ENCODE results near the gene GPD1L.

The GPD1L gene

GRCh38 chr3:32138545-32139104 is 32.2 kb downstream of the GPD1L start:
- H3K79me1 ChIP-seq (ENCODE audit: low read depth, low read length), result no peaks in the 10 kb centered on the region
- no peak overlapping the region for H4K91ac ChIP-seq (ENCODE audit: low read depth, low read length, poor library complexity)
- no peak overlapping the region for H2BK15ac ChIP-seq (ENCODE audit: low read length)
- H2AK5ac ChIP-seq (ENCODE audit: low read depth, low read length), result no peak overlapping the region
- H3K4me1 ChIP-seq (ENCODE audit: control insufficient read depth in 2 of 2, insufficient read depth in 1 of 2, low read depth in 1 of 2, low read length in 2 of 2), result peaks cover 0 to 8% of the 10 kb centered on the region in 2 donors
- no CpG with 5 or more reads among the region's 8 CpGs for WGBS, 2 donors (ENCODE audit: extremely low coverage in 2 of 2, insufficient read length in 2 of 2, insufficient replicate concordance in 1 of 2)
- H3K4ac ChIP-seq (ENCODE audit: low read length), result no peak overlapping the region
- no peak overlapping the region for H2BK5ac ChIP-seq (ENCODE audit: low read length)
- H3K18ac ChIP-seq (ENCODE audit: low read length), result no peak overlapping the region
- no peaks in the 10 kb centered on the region for H3K36me3 ChIP-seq (replicated peaks in 1 of 2; ENCODE audit: control insufficient read depth in 2 of 2, insufficient read depth in 2 of 2, low read length in 2 of 2)
- H3K9ac ChIP-seq (ENCODE audit: low read depth, low read length, poor library complexity), result no peak overlapping the region
- no peak overlapping the region for H2AFZ ChIP-seq (ENCODE audit: low read length)
- DNase-seq (ENCODE audit: low spot score), result no peak
- no peak overlapping the region for H2BK120ac ChIP-seq (ENCODE audit: low read depth, low read length)
- H3K27ac ChIP-seq (replicated peaks; ENCODE audit: low read length), result no peak overlapping the region
- H4K8ac ChIP-seq (ENCODE audit: low read depth, low read length), result no peak overlapping the region
- no peak overlapping the region for H3K4me3 ChIP-seq (ENCODE audit: low read length in 2 of 2)
- no peaks in the 10 kb centered on the region for H3K9me3 ChIP-seq (replicated peaks in 1 of 2; ENCODE audit: control insufficient read depth in 2 of 2, insufficient read depth in 1 of 2, low read depth in 1 of 2, low read length in 2 of 2)
- peaks cover 0 to 11% (median 0%) of the 10 kb centered on the region in 3 experiments for H3K27me3 ChIP-seq (ENCODE audit: control insufficient read depth in 3 of 3, insufficient read depth in 3 of 3, low read depth in 1 of 3, low read length in 3 of 3)
- H2BK12ac ChIP-seq (ENCODE audit: low read length), result no peak overlapping the region
- H3K23ac ChIP-seq (ENCODE audit: low read depth, low read length, poor library complexity), result no peak overlapping the region
- H3K4me2 ChIP-seq (ENCODE audit: insufficient read depth, low read length, poor library complexity, severe bottlenecking), result no peak overlapping the region
- no peak overlapping the region for H3K14ac ChIP-seq (ENCODE audit: low read length)

GRCh38 chr3:32140943-32141342 is 34.5 kb downstream of the GPD1L start:
- H2AFZ ChIP-seq (ENCODE audit: low read length), result no peak overlapping the region
- no peaks in the 10 kb centered on the region for H3K36me3 ChIP-seq (replicated peaks in 1 of 2; ENCODE audit: control insufficient read depth in 2 of 2, insufficient read depth in 2 of 2, low read length in 2 of 2)
- no CpG with 5 or more reads among the region's 5 CpGs for whole genome bisulfite sequencing, 2 donors (ENCODE audit: extremely low coverage in 2 of 2, insufficient read length in 2 of 2, insufficient replicate concordance in 1 of 2)
- no peak overlapping the region for H3K14ac ChIP-seq (ENCODE audit: low read length)
- no peaks in the 10 kb centered on the region for H3K79me1 ChIP-seq (ENCODE audit: low read depth, low read length)
- no peak overlapping the region for H2BK120ac ChIP-seq (ENCODE audit: low read depth, low read length)
- no peak overlapping the region for H2BK12ac ChIP-seq (ENCODE audit: low read length)
- no peak overlapping the region for H3K4ac ChIP-seq (ENCODE audit: low read length)
- no peak overlapping the region for H3K23ac ChIP-seq (ENCODE audit: low read depth, low read length, poor library complexity)
- H2BK15ac ChIP-seq (ENCODE audit: low read length), result no peak overlapping the region
- H3K4me1 ChIP-seq (ENCODE audit: control insufficient read depth in 2 of 2, insufficient read depth in 1 of 2, low read depth in 1 of 2, low read length in 2 of 2), result peaks cover 0 to 8% of the 10 kb centered on the region in 2 donors
- H2AK5ac ChIP-seq (ENCODE audit: low read depth, low read length), result no peak overlapping the region
- no peak overlapping the region for H3K27ac ChIP-seq (replicated peaks; ENCODE audit: low read length)
- H3K18ac ChIP-seq (ENCODE audit: low read length), result no peak overlapping the region
- no peak overlapping the region for H2BK5ac ChIP-seq (ENCODE audit: low read length)
- H4K91ac ChIP-seq (ENCODE audit: low read depth, low read length, poor library complexity), result no peak overlapping the region
- no peak overlapping the region for H3K9ac ChIP-seq (ENCODE audit: low read depth, low read length, poor library complexity)
- H3K9me3 ChIP-seq (replicated peaks in 1 of 2; ENCODE audit: control insufficient read depth in 2 of 2, insufficient read depth in 1 of 2, low read depth in 1 of 2, low read length in 2 of 2), result no peaks in the 10 kb centered on the region
- no peak overlapping the region for H3K4me2 ChIP-seq (ENCODE audit: insufficient read depth, low read length, poor library complexity, severe bottlenecking)
- H4K8ac ChIP-seq (ENCODE audit: low read depth, low read length), result no peak overlapping the region
- no peak overlapping the region for H3K4me3 ChIP-seq (ENCODE audit: low read length in 2 of 2)
- peaks cover 0 to 7% (median 0%) of the 10 kb centered on the region in 3 experiments for H3K27me3 ChIP-seq (ENCODE audit: control insufficient read depth in 3 of 3, insufficient read depth in 3 of 3, low read depth in 1 of 3, low read length in 3 of 3)
- no peak for DNase-seq (ENCODE audit: low spot score)

- Histone ChIP-seq H3K27ac (replicated peaks; ENCODE audit: low read length) (no peak overlapping the region), H4K8ac (ENCODE audit: low read depth, low read length) (no peak overlapping the region), H2BK12ac (ENCODE audit: low read length) (no peak overlapping the region), H2BK5ac (ENCODE audit: low read length) (no peak overlapping the region), H3K9ac (ENCODE audit: low read depth, low read length, poor library complexity) (no peak overlapping the region), H3K23ac (ENCODE audit: low read depth, low read length, poor library complexity) (no peak overlapping the region), H3K14ac (ENCODE audit: low read length) (no peak overlapping the region), H3K4me2 (ENCODE audit: insufficient read depth, low read length, poor library complexity, severe bottlenecking) (no peak overlapping the region), H4K91ac (ENCODE audit: low read depth, low read length, poor library complexity) (no peak overlapping the region), H2BK15ac (ENCODE audit: low read length) (no peak overlapping the region), H3K18ac (ENCODE audit: low read length) (no peak overlapping the region), H3K4me1 (ENCODE audit: control insufficient read depth in 2 of 2, insufficient read depth in 1 of 2, low read depth in 1 of 2, low read length in 2 of 2) (no peaks in the 10 kb centered on the region), H2AK5ac (ENCODE audit: low read depth, low read length) (no peak overlapping the region), H3K27me3 (ENCODE audit: control insufficient read depth in 3 of 3, insufficient read depth in 3 of 3, low read depth in 1 of 3, low read length in 3 of 3) (peaks cover 0 to 3% (median 0%) of the 10 kb centered on the region in 3 experiments), H2AFZ (ENCODE audit: low read length) (peak overlapping the region; percentile 9), H3K79me1 (ENCODE audit: low read depth, low read length) (no peaks in the 10 kb centered on the region), H3K4me3 (ENCODE audit: low read length in 2 of 2) (no peak overlapping the region), H3K36me3 (replicated peaks in 1 of 2; ENCODE audit: control insufficient read depth in 2 of 2, insufficient read depth in 2 of 2, low read length in 2 of 2) (no peaks in the 10 kb centered on the region), H2BK120ac (ENCODE audit: low read depth, low read length) (no peak overlapping the region), H3K4ac (ENCODE audit: low read length) (no peak overlapping the region), H3K9me3 (replicated peaks in 1 of 2; ENCODE audit: control insufficient read depth in 2 of 2, insufficient read depth in 1 of 2, low read depth in 1 of 2, low read length in 2 of 2) (no peaks in the 10 kb centered on the region)
- WGBS, 2 donors (ENCODE audit: extremely low coverage in 2 of 2, insufficient read length in 2 of 2, insufficient replicate concordance in 1 of 2), result no CpG with 5 or more reads among the region's 11 CpGs
- peak; percentile 58 for DNase-seq (ENCODE audit: low spot score)
Measured at GRCh38 chr3:32143849-32144757, 37.7 kb downstream of the GPD1L start.

GRCh38 chr3:32146746-32147211 is 40.4 kb downstream of the GPD1L start:
- Histone ChIP-seq H3K4me1 (ENCODE audit: control insufficient read depth in 2 of 2, insufficient read depth in 1 of 2, low read depth in 1 of 2, low read length in 2 of 2) (no peaks in the 10 kb centered on the region), H3K27ac (replicated peaks; ENCODE audit: low read length) (no peak overlapping the region), H3K14ac (ENCODE audit: low read length) (no peak overlapping the region), H3K23ac (ENCODE audit: low read depth, low read length, poor library complexity) (no peak overlapping the region), H3K9me3 (replicated peaks in 1 of 2; ENCODE audit: control insufficient read depth in 2 of 2, insufficient read depth in 1 of 2, low read depth in 1 of 2, low read length in 2 of 2) (no peaks in the 10 kb centered on the region), H3K27me3 (ENCODE audit: control insufficient read depth in 3 of 3, insufficient read depth in 3 of 3, low read depth in 1 of 3, low read length in 3 of 3) (no peaks in the 10 kb centered on the region), H4K91ac (ENCODE audit: low read depth, low read length, poor library complexity) (no peak overlapping the region), H4K8ac (ENCODE audit: low read depth, low read length) (no peak overlapping the region), H2BK12ac (ENCODE audit: low read length) (no peak overlapping the region), H2BK5ac (ENCODE audit: low read length) (no peak overlapping the region), H3K9ac (ENCODE audit: low read depth, low read length, poor library complexity) (no peak overlapping the region), H3K4ac (ENCODE audit: low read length) (no peak overlapping the region), H3K4me3 (ENCODE audit: low read length in 2 of 2) (no peak overlapping the region), H2BK15ac (ENCODE audit: low read length) (no peak overlapping the region), H2AK5ac (ENCODE audit: low read depth, low read length) (no peak overlapping the region), H2AFZ (ENCODE audit: low read length) (peak overlapping the region; percentile 51), H3K4me2 (ENCODE audit: insufficient read depth, low read length, poor library complexity, severe bottlenecking) (no peak overlapping the region), H2BK120ac (ENCODE audit: low read depth, low read length) (no peak overlapping the region), H3K36me3 (replicated peaks in 1 of 2; ENCODE audit: control insufficient read depth in 2 of 2, insufficient read depth in 2 of 2, low read length in 2 of 2) (no peaks in the 10 kb centered on the region), H3K79me1 (ENCODE audit: low read depth, low read length) (no peaks in the 10 kb centered on the region), H3K18ac (ENCODE audit: low read length) (no peak overlapping the region)
- DNase-seq (ENCODE audit: low spot score), result no peak
- no CpG with 5 or more reads among the region's 3 CpGs for WGBS, 2 donors (ENCODE audit: extremely low coverage in 2 of 2, insufficient read length in 2 of 2, insufficient replicate concordance in 1 of 2)
